HG02623 (cell line): ENCODE results near the gene SLC6A8.
"Not testable (repeated sequence)": the region's sequence is repeated elsewhere in the genome, so short reads cannot be mapped to it uniquely, and the experiment has no call there.

Source experiments
- ATAC-seq: cut with Tn5 transposase; IDR thresholded peaks from one replicate; pipeline ENCODE4 v1.9.1; 2021; ENCODE audit warnings: moderate library complexity; ENCODE audit not compliant: unreplicated experiment

SLC6A8 gene

DNA sequence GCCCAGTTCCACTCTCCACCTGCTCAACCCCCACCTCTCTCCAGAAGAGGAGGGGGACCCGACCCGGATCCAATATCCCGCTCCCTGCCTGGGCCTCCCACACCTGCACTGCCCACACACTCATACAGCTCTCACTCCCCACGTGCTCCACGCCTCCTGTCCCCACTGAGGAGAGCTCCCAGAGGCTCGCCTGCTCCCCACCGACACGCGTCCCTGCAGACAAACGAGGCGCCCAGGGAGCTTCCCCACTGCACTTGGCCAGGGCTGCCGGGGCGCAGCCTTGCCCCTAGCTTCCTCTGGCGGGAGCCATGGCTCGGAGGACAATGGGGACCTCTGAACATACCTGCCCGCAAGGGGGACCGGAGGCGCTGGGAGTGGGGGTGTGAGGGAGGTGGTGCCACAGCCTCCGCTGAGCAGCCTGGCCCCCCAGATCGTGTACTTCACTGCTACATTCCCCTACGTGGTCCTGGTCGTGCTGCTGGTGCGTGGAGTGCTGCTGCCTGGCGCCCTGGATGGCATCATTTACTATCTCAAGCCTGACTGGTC is 5.0 kb downstream of the SLC6A8 start:
- ATAC-seq: no peak

GRCh38 chrX:153693216-153694086 is 5.7 kb downstream of the SLC6A8 start:
- no peak for ATAC-seq

DNA sequence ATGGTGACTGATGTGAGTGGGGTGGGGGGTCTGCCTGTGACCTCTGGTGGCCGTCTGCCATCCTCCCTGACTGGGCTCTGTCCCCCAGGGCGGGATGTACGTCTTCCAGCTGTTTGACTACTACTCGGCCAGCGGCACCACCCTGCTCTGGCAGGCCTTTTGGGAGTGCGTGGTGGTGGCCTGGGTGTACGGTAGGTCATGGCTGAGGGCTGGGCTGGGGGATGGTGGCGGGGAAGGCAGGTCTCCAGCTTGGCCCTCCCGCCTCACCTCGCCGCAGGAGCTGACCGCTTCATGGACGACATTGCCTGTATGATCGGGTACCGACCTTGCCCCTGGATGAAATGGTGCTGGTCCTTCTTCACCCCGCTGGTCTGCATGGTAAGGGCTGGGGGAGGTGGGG is 6.5 kb downstream of the SLC6A8 start:
- ATAC-seq: not testable (repeated sequence)

GRCh38 chrX:153694687-153695270 is 7.1 kb downstream of the SLC6A8 start:
- ATAC-seq: no peak

GRCh38 chrX:153696100-153696499 is 8.4 kb downstream of the SLC6A8 start:
- ATAC-seq: no peak

DNA sequence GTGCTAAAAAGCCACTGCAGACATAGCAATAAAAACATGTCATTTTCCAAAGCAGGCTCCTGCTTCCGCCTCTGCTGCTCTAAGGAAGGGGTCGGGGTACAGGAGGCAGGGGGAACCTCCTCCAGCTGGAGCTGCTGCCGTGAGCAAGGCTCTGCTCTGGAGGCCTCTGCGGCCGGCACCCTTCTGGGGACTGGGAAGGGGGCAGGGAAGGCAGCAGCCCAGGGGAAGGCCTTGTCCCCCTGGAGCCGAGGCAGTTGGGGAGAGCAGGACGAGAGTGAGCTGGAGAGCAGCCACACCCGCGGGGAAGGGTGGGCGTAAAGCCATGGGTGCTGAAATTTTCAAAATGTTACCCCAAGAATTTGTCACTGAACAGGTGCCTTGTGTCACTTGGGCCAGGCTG is 8.8 kb downstream of the SLC6A8 start:
- not testable (repeated sequence) for ATAC-seq

- ATAC-seq: not testable (repeated sequence)
Measured at GRCh38 chrX:153696986-153697722, 9.4 kb downstream of the SLC6A8 start.

- ATAC-seq: no peak
Measured at GRCh38 chrX:153697924-153698865, 10.5 kb downstream of the SLC6A8 start.

DNA sequence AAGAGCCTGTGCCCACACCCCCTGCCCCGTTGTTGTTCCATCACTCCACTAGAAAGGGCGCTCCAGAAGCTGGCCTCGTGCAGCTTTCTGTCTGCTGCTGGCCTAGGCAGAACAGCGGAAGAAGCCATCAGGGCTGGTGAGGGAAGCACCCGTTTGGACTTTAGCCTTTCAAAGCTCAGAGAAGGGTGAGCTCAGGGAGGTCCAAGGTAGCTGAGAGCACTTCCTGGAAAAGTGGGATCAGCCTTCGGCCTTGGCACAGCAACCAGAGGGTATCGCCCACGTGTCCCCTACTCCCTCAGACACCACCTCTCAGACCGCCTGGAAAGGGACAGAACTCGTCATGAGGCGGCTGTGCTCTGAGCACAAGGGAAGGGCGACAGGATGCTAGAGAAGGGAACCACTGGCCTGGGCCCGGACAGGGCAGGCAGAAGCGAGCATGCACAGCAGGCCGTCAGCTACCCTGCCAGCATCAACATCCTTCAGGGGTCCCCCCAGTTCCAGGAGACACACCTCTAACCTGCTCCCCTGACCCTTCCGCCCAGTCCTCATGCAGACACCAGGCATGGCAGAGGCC is 11.6 kb downstream of the SLC6A8 start:
- ATAC-seq: not testable (repeated sequence)

DNA sequence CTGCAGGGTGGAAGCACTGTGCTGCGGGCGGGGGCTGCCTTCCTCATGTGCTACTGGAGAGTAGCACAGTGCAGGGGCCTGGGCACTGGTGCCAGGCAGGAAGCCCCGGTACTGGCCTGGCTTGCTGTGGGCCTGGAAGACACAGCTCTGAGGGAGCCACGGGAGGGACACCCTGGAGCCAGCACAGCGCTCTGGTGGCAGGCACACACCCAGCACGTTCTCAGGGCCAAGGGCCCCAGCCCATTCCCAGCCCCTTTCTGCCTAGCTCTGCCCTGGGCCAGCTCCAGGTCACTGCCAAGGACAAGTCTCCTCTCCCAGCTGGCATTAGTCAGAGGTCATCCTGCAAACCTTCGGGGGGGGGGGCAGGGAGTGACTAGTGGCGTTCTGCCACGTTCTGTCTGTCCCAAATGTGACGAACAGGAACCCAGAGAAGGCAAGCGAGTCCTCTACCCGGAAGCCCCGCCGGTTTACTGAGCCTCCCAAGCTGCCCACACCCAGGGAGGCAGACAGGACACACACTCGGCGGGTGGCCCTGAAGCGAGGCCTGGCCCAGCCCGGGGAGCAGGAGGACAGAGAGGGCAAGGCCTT is 12.2 kb downstream of the SLC6A8 start:
- ATAC-seq: not testable (repeated sequence)

GRCh38 chrX:153700376-153700945 is 12.7 kb downstream of the SLC6A8 start:
- ATAC-seq: no peak

DNA sequence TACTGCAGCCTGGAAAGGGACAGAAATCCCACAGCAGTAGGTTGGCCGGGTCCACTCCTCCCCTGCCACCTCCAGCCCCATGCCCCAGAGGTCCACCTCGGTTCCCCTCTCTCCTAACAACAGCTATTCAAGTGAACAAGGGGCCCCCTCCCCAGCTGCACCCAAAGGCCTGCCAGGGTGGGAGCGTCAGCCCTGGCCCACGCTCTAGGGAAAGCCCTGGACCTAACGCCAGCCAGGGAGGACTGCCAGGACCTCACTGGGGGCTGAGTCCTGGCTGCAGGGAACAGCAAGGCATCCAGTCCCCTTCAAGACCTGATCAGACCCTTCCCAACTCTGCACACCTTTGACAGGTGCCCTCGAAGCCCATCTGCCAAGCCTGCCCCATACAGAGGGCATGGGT is 13.2 kb downstream of the SLC6A8 start:
- no peak for ATAC-seq

- no peak for ATAC-seq
Measured at GRCh38 chrX:153701706-153702105, 14.0 kb downstream of the SLC6A8 start.

GRCh38 chrX:153702336-153703035 is 14.8 kb downstream of the SLC6A8 start:
- ATAC-seq: no peak

GRCh38 chrX:153703036-153703370 is 15.3 kb downstream of the SLC6A8 start:
- ATAC-seq: no peak

GRCh38 chrX:153704021-153704526 is 16.3 kb downstream of the SLC6A8 start:
- no peak for ATAC-seq

- not testable (repeated sequence) for ATAC-seq
Measured at GRCh38 chrX:153704631-153705402, 17.1 kb downstream of the SLC6A8 start.
